ENCODE data around the gene ATG7. TPM values are rescaled to one million over a fixed set of nuclear protein-coding genes. Genes with fewer than 3 reads are reported as not detected.
"Not testable (repeated sequence)": the region's sequence is repeated elsewhere in the genome, so short reads cannot be mapped to it uniquely, and the experiment has no call there.

Gene ATG7
- total RNA-seq, 1 donor from 2014 or later = 15.6 TPM

DNA sequence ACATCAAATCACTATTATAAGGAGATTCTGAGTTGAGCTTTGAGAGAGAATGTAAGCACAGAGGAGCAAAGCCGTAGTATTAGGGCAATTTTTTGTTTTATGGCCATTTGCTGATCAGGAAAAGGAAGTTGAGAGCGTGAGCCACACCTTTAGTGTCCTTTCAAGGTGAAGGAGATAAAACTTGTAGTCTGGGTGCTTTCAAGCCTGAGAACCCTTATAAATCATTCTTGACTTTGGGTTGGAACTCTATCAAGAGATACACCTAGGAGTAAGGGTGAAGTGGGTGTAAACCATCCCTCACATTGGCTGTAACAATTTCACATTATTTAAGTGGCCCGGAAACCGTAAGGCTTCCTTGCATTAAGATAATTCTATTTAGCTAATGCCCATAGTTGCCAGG lies 122.2 kb downstream of the ATG7 start:
- DNase-seq (no peak), ATAC-seq (ENCODE audit: poor library complexity) (no peak)
- intact Hi-C loops (cut with DNase I) = no loop called here

DNA sequence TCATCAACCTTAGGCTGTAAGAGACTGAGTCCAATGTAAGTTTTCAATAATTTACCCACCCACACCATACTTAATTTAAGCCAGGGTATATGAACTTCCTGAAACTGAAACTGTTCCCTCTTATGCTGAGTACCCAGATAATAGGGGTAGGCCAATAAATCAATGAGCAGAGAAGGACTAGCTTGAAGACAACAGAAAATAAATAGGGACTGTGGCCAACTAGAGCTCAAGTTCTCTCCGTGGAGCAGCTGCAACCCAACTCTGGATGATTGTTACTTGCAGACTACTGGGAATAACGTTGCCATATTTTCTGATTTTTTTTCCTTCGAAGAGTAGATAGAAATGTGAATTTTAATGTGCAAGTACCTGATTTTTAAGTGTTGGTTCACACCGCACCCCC lies 128.0 kb downstream of the ATG7 start:
- ATAC-seq (ENCODE audit: poor library complexity) (no peak), DNase-seq (no peak)
- intact Hi-C loops (cut with DNase I) = no loop called here

DNA sequence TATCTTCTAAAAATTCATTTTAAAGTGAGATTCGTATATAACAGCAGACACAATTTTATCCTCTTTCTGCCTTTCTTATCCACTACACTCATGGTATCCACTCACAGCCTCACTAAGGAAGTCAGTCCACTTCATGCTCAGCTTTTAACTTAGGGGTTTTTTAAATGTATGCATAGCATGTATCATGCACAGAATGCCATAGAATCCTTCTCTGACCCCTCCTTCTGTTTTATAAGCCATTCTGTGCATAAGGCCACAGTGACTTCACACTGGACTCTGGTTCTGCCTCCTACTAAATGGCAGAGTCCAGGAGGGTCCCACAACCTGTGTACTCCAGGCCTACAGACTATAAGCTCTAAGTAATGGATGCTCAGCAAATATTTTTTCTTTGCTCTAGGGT lies 129.2 kb downstream of the ATG7 start:
- DNase-seq (no peak), ATAC-seq (ENCODE audit: poor library complexity) (no peak)
- intact Hi-C loops (cut with DNase I) = no loop called here

DNA sequence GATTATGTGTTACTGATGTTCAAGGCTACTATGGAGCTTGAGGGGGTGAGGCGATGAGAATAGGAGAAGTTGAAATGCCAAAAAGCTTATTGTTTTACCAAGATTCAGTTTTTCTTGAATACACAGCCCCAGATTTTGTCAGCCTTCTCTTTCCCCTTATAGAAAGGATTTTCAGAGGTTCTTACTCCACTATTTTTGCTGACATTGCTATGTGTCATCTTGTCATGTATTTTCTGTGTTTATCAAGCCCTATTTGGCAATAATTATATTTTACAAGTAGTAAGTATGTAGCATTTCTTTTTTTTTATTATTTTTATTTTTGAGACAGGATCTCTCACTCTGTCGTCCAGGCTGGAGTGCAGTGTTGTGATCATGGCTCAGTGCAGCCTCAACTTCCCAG lies 133.1 kb downstream of the ATG7 start:
- intact Hi-C loops (cut with DNase I) = no loop called here
- ATAC-seq (ENCODE audit: poor library complexity) = no peak
- DNase-seq = no peak

DNA sequence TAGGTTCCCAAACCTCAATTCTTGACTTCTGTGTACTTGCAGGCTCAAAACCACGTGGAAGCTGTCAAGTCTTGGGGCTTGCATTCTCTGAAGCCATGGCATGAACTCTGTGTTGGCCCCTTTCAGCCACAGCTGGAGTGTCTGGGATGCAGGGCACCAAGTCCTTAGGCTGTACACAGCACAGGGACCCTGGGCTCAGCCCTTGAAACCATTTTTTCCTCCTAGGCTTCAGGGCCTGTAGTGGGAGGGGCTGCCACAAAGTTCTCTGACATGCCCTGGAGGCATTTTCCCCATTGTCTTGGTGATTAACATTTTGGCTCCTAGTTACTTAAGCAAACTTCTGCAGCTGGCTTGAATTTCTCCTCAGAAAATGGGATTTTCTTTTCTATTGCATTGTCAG lies 135.4 kb downstream of the ATG7 start:
- ATAC-seq (ENCODE audit: poor library complexity) = no peak
- no peak for DNase-seq
- intact Hi-C loops (cut with DNase I) = no loop called here

DNA sequence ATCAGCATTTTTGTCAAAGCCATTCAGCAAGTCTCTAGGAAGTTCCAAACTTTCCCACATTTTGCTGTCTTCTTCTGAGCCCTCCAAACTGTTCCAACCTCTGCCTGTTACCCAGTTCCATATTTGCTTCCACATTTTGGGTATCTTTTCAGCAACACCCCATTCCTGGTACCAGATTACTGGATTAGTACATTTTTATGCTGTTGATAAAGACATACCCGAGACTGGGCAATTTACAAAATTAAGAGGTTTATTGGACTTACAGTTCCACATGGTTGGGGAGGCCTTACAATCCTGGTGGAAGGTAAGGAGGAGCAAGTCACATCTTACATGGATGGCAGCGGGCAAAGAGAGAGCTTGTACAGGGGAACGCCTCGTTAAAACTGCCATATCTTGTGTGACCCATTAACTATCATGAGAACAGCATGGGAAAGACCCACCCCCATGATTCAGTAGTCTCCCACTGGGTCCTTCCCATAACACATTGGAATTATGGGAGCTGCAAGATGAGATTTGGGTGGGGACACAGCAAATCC lies 136.2 kb downstream of the ATG7 start:
- ATAC-seq (ENCODE audit: poor library complexity); intact Hi-C loops (cut with DNase I): not testable (repeated sequence)

DNA sequence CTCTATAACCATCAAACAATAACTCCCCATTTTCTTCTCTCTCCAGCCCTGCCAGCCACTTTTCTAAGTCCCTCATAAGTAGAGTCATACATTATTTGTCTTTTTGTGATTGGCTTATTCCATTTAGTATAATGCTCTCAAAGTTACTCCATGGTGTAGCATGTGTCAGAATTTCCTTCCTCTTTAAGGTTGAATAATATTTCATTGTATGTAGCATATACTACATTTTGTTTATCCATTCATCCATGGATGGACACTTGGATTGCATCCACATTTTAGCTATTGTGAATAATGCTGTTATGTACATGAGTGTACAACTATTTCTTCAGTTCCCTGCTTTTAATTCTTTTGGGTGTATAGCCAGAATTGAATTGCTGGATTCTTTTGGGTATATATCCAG lies 138.4 kb downstream of the ATG7 start:
- intact Hi-C loops (cut with DNase I) = no loop called here
- no peak for ATAC-seq (ENCODE audit: poor library complexity)
- DNase-seq = no peak

More for the DNA sequence above, 136.2 kb downstream of the ATG7 start:
- not testable (repeated sequence) for DNase-seq

DNA sequence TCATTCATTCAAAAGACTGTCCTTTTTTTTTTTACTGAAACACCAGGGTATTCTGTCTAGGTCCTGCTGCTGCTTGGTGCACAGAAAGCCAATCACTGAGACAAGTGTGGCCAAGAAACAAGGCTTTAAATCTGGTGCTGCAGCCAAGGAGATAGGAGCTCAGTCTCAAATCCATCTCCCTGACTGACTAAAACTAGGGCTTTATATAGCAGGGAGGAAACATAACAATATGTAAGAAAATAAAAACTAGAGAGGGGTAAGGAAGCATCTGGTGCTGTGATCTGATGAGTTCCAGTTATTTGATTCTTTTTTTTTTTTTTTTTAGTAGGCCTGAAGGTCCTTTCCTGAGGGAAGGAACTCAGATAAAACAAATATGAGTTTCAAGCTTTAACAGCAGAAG lies 139.8 kb downstream of the ATG7 start:
- intact Hi-C loops (cut with DNase I) = no loop called here
- no peak for DNase-seq
- ATAC-seq (ENCODE audit: poor library complexity) = no peak

DNA sequence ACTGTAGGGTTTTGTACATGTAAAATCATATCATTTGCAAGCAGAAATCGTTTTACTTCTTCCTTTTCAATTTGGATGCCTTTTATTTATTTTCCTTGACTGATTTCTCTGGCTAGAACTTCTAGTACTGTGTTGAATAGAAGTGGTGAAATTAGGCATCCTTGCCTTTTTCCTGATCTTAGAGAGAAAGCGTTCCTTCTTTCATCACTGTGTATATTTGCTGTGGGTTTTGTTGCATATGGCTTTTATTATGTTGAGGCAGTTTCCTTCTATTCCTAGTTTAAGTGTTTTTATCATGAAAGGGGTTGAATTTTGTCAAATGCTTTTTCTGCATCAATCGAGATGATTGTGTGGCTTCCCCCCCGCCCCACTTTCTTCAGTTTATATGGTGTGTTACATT lies 140.9 kb downstream of the ATG7 start:
- intact Hi-C loops (cut with DNase I) = no loop called here
- DNase-seq (no peak), ATAC-seq (ENCODE audit: poor library complexity) (no peak)

DNA sequence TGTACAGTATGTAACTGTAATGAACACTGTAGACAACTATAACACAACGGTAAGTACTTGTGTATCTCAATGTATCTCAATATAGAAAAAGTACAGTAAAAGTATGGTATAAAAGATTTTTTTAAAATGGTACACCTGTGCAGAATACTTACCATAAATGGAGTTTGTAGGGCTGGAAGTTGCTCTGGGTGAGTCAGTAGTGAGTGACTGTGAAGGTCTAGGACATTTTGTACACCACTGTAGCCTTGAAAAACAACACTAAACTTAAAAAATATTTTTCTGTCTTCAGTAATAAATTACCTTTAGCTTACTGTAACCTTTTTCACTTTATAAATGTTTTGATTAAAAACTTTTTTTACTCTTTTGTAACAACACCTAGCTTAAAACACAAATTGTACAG lies 142.9 kb downstream of the ATG7 start:
- intact Hi-C loops (cut with DNase I) = no loop called here
- DNase-seq (no peak), ATAC-seq (ENCODE audit: poor library complexity) (no peak)

DNA sequence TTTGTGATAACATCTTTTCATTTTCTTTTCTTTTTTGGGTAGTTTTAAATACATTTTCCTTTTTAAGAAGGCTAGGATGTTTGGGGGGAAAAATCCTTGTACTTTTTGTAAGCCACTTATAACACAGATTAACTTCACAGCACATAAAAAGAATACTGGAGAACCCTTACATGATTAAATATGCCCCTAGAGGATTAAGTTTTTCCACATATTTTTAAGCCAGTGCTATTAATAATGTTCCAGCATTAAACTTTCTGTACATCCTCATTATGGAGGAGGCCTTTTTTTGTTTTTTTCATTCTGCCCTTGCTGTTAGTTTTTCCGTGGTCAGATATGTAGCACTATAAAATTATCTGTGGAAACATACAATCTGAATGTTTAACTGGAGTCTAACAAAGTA lies 147.9 kb downstream of the ATG7 start:
- intact Hi-C loops (cut with DNase I) = no loop called here
- ATAC-seq (ENCODE audit: poor library complexity) (no peak), DNase-seq (no peak)

DNA sequence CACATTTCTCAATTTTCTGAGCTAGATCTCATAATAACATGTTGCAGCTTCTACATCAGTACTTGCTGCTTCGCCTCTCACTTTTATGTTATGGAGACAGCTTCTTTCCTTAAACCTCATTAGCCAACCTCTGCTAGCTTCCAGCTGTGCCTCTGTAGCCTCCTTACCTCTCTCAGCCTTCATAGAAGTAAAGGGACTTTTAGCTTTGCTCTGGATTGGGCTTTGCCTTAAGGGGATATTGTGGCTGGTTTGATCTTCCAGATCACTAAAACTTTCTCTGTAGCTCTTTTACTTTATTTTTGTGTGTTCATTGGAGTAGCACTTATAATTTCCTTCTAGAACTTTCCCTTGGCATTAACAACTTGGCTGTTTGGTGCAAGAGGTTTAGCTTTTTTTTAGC lies 150.1 kb downstream of the ATG7 start:
- DNase-seq (no peak), ATAC-seq (ENCODE audit: poor library complexity) (no peak)
- intact Hi-C loops (cut with DNase I) = no loop called here

DNA sequence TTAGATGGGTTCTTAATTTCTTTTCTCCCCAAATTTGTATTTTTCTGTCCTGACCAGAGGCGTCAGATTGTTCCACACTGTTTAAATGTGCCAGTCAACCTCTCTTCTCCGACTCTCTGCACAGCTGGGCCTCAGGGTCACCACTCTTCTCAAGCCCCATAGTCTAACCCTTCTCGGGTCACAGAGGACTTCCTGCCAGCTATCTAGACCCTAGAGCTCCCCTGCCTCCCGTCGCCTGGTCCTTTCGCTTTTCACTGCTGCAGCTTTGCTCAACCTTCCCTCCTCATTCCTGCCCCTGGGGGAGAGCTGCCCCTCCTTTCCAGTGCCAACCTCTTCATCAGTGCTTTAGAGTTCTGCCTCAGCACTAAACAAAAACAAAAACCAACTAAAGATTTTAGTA lies 151.7 kb downstream of the ATG7 start:
- ATAC-seq (ENCODE audit: poor library complexity) (no peak), DNase-seq (no peak)
- intact Hi-C loops (cut with DNase I) = no loop called here

DNA sequence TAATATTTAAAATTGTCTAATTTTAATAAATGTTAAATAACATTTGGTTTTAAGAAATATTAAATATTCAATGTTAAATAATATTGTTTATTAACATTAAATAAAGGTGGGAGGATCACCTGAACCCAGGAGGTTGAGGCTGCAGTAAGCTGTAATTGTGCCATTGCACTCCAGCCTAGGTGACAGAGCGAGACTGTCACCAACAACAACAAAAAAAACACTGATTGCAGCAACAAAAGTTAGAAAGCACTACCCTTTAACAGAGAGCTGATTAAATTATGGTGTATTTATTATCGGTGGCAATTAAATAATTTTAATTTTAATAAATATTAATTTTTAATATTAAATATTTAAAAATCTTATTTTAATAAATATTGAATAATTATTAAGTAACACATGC lies 152.1 kb downstream of the ATG7 start:
- DNase-seq (no peak), ATAC-seq (ENCODE audit: poor library complexity) (no peak)
- intact Hi-C loops (cut with DNase I) = no loop called here

DNA sequence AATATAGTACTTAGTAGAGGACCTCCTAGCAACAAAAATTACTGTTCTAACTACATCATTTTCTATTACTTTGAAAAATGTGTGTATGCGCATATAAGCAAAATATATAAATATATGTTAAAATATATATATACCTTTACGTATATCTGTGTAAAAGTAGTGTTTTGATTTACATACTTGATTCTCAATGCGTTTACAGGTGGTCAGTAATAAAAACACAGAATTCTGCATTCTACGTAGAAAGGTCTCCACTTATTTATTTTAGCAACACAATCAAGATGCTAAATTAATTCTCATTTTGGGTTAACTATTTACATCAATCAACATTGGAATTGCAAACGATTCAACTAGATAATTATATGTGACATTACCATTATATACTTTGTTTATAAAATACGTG lies 158.0 kb downstream of the ATG7 start:
- intact Hi-C loops (cut with DNase I) = no loop called here
- DNase-seq = no peak
- no peak for ATAC-seq (ENCODE audit: poor library complexity)

DNA sequence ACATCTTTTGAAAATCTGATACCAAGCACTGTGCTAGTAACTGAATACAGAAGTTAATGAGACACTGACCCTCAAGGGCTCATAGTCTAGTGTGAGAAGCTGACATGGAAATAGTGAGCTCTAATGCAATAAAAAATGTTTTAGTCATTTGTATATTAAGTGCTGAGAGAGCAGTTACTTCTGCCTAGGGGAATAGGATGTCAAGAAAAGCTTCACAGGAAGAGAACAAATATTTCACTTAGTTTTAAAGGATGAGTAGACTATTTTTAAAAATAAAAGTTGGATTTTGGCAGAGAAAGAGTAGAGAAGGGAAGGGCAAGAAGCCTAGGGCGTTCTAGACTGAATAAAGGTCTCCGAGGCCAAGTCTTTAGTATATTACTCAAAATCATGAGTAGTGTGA lies 158.4 kb downstream of the ATG7 start:
- no peak for DNase-seq
- peak; percentile 16 for ATAC-seq (ENCODE audit: poor library complexity)
- intact Hi-C loops (cut with DNase I) = no loop called here

DNA sequence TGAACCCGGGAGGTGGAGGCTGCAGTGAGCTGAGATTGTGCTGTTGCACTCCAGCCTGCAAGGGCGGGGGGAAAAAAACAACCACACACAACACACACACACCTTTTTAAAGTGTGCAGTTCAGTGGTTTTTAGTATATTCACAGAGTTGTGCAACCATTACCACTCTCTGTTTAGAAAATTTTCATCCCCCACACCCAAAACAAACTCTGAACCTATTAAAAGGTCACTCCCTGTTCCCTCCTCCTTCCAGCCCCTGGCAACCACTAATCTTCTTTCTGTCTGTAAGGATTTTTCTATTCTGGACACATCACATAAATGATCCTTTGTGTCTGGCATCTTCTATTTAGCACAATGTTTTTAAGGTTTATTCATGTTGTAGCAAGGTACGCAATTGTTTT lies 159.1 kb downstream of the ATG7 start:
- intact Hi-C loops (cut with DNase I) = no loop called here
- no peak for ATAC-seq (ENCODE audit: poor library complexity)
- no peak for DNase-seq

DNA sequence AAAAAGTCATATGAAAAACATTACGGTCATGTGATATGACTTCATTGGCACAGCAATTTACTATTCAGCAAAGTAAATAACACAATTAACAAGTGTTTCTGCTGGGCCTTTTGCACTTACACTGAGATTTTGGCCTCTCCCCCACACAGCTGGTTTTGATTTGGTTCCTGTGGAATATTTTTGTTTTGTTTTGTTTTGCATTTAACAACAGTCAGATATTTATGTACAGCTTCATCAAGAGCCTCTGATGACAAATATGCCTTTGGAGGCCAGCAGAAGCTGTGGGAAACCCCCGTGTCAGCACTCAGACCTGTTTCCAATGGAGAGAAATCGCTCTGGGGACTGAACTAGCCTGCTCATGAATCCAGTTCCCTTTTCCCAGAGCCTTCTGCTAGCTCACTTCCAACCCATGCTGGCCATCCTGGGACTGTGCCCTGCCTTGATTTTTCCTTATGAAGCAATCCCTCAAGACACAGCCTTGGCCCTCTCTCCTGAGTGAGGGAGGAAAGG lies 161.9 kb downstream of the ATG7 start:
- peak; percentile 68 for DNase-seq
- peak; percentile 93 for ATAC-seq (ENCODE audit: poor library complexity)
- intact Hi-C loops (cut with DNase I) = no loop called here

DNA sequence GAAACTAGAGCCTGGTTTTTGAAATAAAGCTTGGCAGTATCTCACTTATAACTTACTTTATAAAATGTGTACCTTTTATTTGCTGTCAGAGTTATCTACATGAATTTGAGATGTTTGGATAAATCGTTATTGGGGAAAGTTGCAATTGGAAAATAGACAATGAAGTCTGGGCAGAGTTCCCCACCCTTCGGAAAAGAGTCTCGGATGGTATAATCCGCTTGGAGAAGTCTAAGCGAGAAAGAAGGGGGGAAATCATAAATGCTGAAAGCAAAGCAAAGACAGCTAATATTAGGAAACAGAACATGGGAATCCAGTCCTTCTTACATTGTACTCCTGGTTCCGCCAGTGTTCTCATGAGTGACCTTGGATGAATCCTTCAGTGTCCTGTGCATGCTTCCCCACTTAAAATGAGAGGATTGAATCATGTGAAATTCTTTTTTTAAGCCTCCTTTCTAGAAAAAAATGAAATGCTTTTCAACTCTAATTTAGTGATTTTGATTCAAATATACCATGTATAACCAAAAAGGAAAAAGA lies 162.4 kb downstream of the ATG7 start:
- ATAC-seq (ENCODE audit: poor library complexity) = peak; percentile 64
- no peak for DNase-seq
- intact Hi-C loops (cut with DNase I) = no loop called here

DNA sequence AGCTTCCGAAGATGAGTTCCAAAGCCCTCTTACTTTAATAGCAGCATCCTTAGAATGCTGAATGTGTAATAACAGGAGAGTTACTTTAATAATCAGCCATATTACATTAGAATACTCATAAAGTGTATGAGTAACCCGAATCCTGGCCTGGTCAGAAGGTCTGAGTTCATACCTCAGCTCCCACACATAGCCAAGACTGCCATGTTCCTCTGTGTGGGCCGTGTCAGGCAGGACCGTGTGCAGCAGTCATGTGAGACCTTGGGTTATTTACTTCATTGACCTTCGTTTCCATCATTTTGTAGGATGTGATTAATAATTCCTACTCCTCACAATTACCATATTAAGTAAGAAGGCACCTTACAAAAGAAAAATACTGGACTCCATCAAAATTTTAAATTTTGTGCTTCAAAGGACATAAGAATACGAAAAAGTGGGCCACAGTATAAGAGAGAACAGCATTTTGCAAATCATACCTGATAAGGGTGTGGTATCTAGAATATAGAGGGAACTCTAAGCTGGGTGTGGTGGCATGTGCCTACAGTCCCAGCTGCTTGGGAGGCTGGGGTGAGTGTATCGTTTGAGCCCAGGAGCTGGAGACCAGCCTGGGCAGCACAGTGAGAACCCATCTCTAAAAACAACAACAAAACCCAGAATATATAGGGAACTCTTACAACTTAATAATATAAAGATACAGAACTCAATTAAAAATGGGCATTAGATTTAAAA lies 163.4 kb downstream of the ATG7 start:
- intact Hi-C loops (cut with DNase I) = no loop called here
- no peak for ATAC-seq (ENCODE audit: poor library complexity)
- no peak for DNase-seq

DNA sequence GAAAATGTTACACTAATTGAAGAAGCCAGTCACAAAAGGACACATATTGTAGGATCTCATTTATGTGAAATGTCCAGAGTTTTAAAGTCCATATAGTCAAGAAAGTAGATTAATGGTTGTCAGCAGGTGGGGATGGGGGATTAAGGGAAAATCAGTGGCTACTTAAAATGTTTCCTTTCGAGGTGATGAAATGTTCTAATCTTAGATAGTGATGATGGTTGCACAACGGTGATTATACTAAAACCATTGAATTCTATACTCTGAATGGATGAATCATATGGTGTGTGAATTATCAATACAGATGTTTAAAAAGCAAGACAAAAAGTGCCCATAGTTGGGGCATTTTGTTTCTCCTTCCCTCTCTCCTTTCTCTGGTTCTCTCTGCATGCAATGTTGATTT lies 164.6 kb downstream of the ATG7 start:
- DNase-seq = no peak
- no peak for ATAC-seq (ENCODE audit: poor library complexity)
- intact Hi-C loops (cut with DNase I) = no loop called here
